SH-SY5Y (cell line): Measurements from ENCODE around the gene KARS1.

Experiments used
- GATA2 ChIP-seq: IDR thresholded peaks from 2 replicates; pipeline ENCODE4 v1.6.1; 2011; ENCODE audit warnings: mild to moderate bottlenecking, low read depth, low read length
- GATA3 ChIP-seq: IDR thresholded peaks from 2 replicates; pipeline ENCODE4 v1.6.1; 2011; ENCODE audit warnings: low read depth, mild to moderate bottlenecking, low read length, moderate library complexity

DNA sequence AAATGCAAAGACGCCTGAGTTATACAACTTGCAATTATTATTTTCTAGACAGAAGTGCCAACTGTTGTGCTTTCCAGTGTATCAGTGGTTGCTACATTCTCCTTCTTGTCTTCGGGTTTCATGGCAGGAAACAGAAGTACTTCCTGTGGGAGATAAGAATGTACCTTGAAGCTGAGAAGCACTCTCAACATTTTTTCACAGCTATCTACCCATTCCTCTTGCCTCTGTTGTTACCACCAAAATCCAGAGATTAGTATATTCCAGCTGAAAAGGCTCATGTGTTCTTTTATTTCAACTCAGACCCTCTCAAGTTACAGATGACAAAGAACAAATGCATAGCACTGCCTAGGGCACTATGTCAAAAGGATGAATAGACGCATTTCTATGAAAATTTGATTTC lies 19.6 kb downstream of the KARS1 start:
- no peak for TF ChIP-seq GATA2
- no peak for TF ChIP-seq GATA3
